ENCODE data around the gene MTHFR. TPM values are rescaled to one million over a fixed set of nuclear protein-coding genes. Genes with fewer than 3 reads are reported as not detected.

The MTHFR gene
- total RNA-seq, 1 donor = 21.6 TPM

DNA sequence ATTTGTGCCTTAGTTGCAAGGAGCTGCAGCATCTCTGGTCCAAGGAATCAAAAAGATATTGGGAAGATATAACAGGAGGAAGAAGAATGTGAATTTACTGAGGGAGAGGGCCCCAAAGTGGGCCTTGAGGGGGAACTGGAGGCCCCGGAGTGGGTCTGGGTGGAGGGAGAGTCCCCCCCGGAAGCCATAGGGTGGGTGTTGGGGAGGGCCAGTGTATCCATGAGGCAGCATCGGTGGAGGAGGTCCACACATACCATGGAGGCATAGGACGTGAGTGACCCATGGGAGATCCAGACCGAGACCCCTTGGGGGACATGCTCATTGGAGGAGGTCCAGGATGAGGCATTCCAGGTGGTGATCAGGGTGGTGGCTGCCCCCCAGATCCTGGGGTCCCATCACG lies 44.5 kb downstream of the MTHFR start:
- TF ChIP-seq, protein P1, sequence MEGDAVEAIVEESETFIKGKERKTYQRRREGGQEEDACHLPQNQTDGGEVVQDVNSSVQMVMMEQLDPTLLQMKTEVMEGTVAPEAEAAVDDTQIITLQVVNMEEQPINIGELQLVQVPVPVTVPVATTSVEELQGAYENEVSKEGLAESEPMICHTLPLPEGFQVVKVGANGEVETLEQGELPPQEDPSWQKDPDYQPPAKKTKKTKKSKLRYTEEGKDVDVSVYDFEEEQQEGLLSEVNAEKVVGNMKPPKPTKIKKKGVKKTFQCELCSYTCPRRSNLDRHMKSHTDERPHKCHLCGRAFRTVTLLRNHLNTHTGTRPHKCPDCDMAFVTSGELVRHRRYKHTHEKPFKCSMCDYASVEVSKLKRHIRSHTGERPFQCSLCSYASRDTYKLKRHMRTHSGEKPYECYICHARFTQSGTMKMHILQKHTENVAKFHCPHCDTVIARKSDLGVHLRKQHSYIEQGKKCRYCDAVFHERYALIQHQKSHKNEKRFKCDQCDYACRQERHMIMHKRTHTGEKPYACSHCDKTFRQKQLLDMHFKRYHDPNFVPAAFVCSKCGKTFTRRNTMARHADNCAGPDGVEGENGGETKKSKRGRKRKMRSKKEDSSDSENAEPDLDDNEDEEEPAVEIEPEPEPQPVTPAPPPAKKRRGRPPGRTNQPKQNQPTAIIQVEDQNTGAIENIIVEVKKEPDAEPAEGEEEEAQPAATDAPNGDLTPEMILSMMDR (IDR thresholded peaks at IDR 0.05; ENCODE audit: insufficient read depth, low read depth, low read length) = no peak
- no peak overlapping the region for H3K4me3 ChIP-seq (ENCODE audit: low read depth, low read length)

DNA sequence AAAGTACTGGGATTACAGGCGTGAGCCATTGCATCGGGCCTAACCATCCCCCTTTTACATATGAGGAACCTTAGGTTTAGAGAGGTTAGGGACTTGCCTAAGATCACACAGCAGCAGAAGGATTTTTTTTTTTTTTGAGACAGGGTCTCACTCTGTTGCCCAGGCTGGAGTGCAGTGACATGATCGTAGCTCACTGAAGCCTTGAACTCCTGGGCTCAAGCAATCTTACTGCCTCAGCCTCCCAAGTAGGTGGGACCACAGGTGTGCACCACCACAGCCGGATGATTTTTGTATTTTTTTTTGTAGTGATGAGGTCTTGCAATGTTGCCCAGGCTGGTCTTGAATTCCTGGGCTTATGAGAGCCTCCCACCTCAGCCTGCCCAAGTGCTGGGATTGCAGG lies 46.0 kb downstream of the MTHFR start:
- TF ChIP-seq, protein P1 (IDR thresholded peaks at IDR 0.05; ENCODE audit: insufficient read depth, low read depth, low read length) = no peak
- H3K4me3 ChIP-seq (ENCODE audit: low read depth, low read length) = no peak overlapping the region
- DNase-seq (ENCODE audit: low read depth) = no peak

More for the DNA sequence above, 44.5 kb downstream of the MTHFR start:
- DNase-seq (ENCODE audit: low read depth) = no peak

DNA sequence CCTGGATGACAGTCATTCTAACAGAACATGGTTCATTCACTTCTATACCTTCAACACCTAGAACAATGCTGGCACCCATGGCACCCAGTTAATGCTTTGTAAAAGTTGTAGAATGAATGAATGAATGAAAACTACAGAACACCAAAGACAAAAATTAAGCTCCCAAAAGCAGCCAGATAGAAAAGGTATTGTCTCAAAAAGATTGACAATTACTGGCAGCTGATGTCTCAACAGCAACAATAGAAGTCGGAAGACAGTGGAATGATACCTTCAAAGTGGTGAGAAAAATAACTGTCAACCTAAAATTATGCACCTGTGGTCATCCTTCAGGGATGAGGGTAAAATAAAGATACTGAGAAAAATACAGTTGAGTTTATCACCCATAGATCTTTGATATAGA lies 48.7 kb downstream of the MTHFR start:
- TF ChIP-seq, protein P1 (IDR thresholded peaks at IDR 0.05; ENCODE audit: insufficient read depth, low read depth, low read length) = no peak
- no peak for DNase-seq (ENCODE audit: low read depth)
- H3K4me3 ChIP-seq (ENCODE audit: low read depth, low read length) = no peak overlapping the region

DNA sequence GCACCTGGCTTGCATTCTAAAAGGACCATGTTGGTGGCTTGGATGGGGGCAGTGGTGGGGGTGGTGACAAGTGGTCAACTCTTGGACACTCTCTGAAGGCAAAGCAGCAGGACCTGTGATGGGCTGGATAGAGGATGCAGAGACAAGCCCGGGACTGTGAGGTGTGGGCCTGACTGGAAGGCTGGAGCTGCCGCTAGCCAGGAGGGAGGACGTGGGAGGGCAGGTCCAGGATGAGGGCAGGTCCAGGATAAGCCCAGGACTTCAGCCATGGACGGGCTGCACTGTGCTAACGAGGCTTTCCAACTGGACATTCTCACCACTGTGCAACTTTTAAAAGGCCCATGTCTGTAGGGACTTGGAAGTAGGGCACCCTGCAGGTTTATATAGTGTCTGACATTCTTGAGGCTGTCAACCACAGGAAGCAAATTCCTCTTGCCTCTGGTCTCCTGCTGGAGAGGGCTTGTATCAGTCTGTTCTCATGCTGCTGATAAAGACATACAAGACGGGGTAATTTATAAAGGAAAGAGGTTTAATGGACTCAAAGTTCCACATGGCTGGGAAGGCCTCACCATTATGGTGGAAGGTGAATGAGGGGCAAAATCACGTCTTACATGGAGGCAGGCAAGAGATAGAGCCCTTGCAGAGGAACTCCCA lies 52.1 kb downstream of the MTHFR start:
- TF ChIP-seq, protein P1 (IDR thresholded peaks at IDR 0.05; ENCODE audit: insufficient read depth, low read depth, low read length) = no peak
- DNase-seq (ENCODE audit: low read depth) = peak; percentile 25
- H3K4me3 ChIP-seq (ENCODE audit: low read depth, low read length) = no peak overlapping the region

DNA sequence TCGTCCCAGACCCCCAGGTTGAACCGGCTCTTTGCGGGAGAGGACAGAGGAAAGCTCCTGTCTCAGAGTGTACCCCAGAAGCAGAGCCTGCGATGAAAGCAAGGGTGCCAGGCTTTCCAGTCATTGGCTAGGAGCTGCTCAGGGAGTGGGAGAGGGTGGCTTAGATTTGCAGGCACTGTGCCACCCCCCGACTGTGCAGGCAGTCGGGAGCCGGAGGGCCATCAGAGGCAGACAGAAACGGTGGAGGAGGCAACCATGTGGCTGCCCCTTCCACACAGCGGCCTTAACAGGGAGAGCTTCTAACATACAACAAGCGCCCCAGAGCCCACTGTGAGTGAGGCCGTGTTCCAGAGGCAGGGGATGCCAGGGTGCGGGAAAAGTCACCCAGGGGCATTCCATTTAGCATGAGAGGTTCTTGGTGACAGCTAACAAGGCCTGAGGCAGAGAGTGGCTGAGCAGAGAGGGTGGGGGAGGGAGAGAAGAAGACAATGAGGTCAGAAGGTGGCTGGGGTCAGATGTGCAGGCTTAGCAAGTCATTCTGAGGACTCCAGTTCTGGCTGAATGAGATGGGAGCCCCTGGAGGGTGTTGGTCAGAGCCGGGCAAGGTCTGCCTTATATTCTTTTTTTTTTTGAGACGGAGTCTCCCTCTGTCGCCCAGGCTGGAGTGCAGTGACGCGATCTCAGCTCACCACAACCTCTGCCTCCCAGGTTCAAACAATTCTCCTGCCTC lies 53.2 kb downstream of the MTHFR start:
- TF ChIP-seq, protein P1 (IDR thresholded peaks at IDR 0.05; ENCODE audit: insufficient read depth, low read depth, low read length) = no peak
- H3K4me3 ChIP-seq (ENCODE audit: low read depth, low read length) = no peak overlapping the region
- no peak for DNase-seq (ENCODE audit: low read depth)

DNA sequence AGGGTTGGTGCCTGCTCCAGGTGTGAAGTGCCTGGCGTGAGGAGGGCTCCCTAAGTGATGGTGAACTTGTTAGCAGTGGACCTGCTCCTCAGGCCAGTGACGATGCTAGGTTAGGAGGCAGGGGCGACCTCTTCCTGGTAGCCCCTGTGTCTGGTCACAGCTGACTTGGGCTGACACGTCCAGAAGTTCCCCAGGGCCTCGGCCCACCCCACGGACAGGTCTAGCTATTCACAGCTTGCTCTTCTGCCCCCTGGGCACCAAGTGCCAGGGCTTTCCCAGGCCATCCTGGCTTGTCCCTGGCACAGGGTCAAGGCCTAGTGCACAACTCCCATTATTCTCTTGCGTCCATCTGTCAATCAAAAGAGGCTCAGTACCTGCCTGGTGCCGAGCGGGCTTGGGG lies 54.7 kb downstream of the MTHFR start:
- DNase-seq (ENCODE audit: low read depth) = no peak
- no peak overlapping the region for H3K4me3 ChIP-seq (ENCODE audit: low read depth, low read length)
- TF ChIP-seq, protein P1 (IDR thresholded peaks at IDR 0.05; ENCODE audit: insufficient read depth, low read depth, low read length) = no peak

Data from fibroblast of villous mesenchyme (primary cell).